ENCODE measurements around the gene AGFG1. TPM values are rescaled to one million over a fixed set of nuclear protein-coding genes. Genes with fewer than 3 reads are reported as not detected.

The AGFG1 gene
- total and polyA plus RNA-seq, 4 experiments from 2014 or later = 12.2 to 62.4 (median 46.1) TPM

GRCh38 chr2:227472265-227473121, 537 bp downstream of the AGFG1 start:
- peaks cover 30 to 51% (median 40%) of the 10 kb centered on the region in 4 donors for H3K4me1 Mint-ChIP-seq
- H3K9me3 Mint-ChIP-seq = no peaks in the 10 kb centered on the region
- DNase-seq = peak in 4 of 5 donors; percentile 26 to 55 (median 30)
- Histone ChIP-seq H3K36me3 (ENCODE audit: insufficient read depth, low read length) (no peaks in the 10 kb centered on the region), H3K9me3 (ENCODE audit: control insufficient read depth in 1 of 2, low read length in 2 of 2) (no peaks in the 10 kb centered on the region), H3K4me3 (ENCODE audit: low read length in 2 of 2) (peak overlapping the region in 1 of 2 donors; percentile 65), H3K27ac (ENCODE audit: low read depth, low read length) (peak overlapping the region; percentile 73), H3K4me1 (ENCODE audit: insufficient read depth, low read length) (peaks cover 50% of the 10 kb centered on the region), H3K27me3 (ENCODE audit: insufficient read depth, low read length) (no peaks in the 10 kb centered on the region)
- peak overlapping the region in 4 of 7 donors; percentile 29 to 97 (median 84) for H3K27ac Mint-ChIP-seq
- POLR2A ChIA-PET (ENCODE audit: partially characterized antibody) = interaction anchor here (0.9 to 1.2 kb wide), 2 partner anchors 8 to 34 kb away, joined by 3 to 4 read pairs; no protein-coding TSS in a partner anchor
- peaks cover 0 to 4% of the 10 kb centered on the region in 2 donors for H3K36me3 Mint-ChIP-seq
- H3K27me3 Mint-ChIP-seq = no peaks in the 10 kb centered on the region
- CTCF ChIA-PET (ENCODE audit: partially characterized antibody) = interaction anchor here (0.8 to 2.4 kb wide), 12 partner anchors 8 to 293 kb away, joined by 3 to 17 read pairs (median 4); no protein-coding TSS in a partner anchor
- peak overlapping the region; percentile 88 to 97 (median 93) for H3K4me3 Mint-ChIP-seq
- intact Hi-C loops (cut with micrococcal nuclease) = loop anchor here (2.0 to 10.0 kb wide), 4 partner anchors 14 to 638 kb away; partner anchors contain the start of gene RHBDD1

- Histone ChIP-seq H3K27ac (ENCODE audit: low read depth, low read length) (peak overlapping the region; percentile 73), H3K36me3 (ENCODE audit: insufficient read depth, low read length) (no peaks in the 10 kb centered on the region), H3K9me3 (ENCODE audit: control insufficient read depth in 1 of 2, low read length in 2 of 2) (no peaks in the 10 kb centered on the region), H3K27me3 (ENCODE audit: insufficient read depth, low read length) (no peaks in the 10 kb centered on the region), H3K4me1 (ENCODE audit: insufficient read depth, low read length) (peaks cover 49% of the 10 kb centered on the region), H3K4me3 (ENCODE audit: low read length in 2 of 2) (peak overlapping the region in 1 of 2 donors; percentile 65)
- no peak for DNase-seq
- H3K27ac Mint-ChIP-seq = peak overlapping the region; percentile 83 to 97 (median 89)
- peaks cover 0 to 4% of the 10 kb centered on the region in 2 donors for H3K36me3 Mint-ChIP-seq
- H3K4me3 Mint-ChIP-seq = peak overlapping the region; percentile 88 to 97 (median 93)
- H3K9me3 Mint-ChIP-seq = no peaks in the 10 kb centered on the region
- intact Hi-C loops (cut with micrococcal nuclease) = loop anchor here (2.0 to 10.0 kb wide), 4 partner anchors 14 to 638 kb away; partner anchors contain the start of gene RHBDD1
- peaks cover 26 to 46% (median 36%) of the 10 kb centered on the region in 4 donors for H3K4me1 Mint-ChIP-seq
- ChIA-PET POLR2A (ENCODE audit: partially characterized antibody) (interaction anchor here (0.9 to 1.2 kb wide), 2 partner anchors 9 to 33 kb away, joined by 3 to 4 read pairs; no protein-coding TSS in a partner anchor), CTCF (ENCODE audit: partially characterized antibody) (interaction anchor here (0.8 to 2.4 kb wide), 8 partner anchors 8 to 293 kb away, joined by 3 to 17 read pairs (median 4); no protein-coding TSS in a partner anchor)
- H3K27me3 Mint-ChIP-seq = no peaks in the 10 kb centered on the region
Observed at GRCh38 chr2:227473122-227473461, 1.1 kb downstream of the AGFG1 start.

- no peak overlapping the region for H3K4me3 ChIP-seq (ENCODE audit: low read length in 2 of 2)
- no peaks in the 10 kb centered on the region for H3K27me3 ChIP-seq (ENCODE audit: insufficient read depth, low read length)
- peak overlapping the region; percentile 9 for H3K27ac ChIP-seq (ENCODE audit: low read depth, low read length)
- peaks cover 30 to 52% (median 42%) of the 10 kb centered on the region in 4 donors for H3K4me1 Mint-ChIP-seq
- no peaks in the 10 kb centered on the region for H3K36me3 ChIP-seq (ENCODE audit: insufficient read depth, low read length)
- peak overlapping the region; percentile 88 to 97 (median 93) for H3K4me3 Mint-ChIP-seq
- H3K27me3 Mint-ChIP-seq = no peaks in the 10 kb centered on the region
- peak overlapping the region in 5 of 7 donors; percentile 32 to 89 (median 84) for H3K27ac Mint-ChIP-seq
- CTCF ChIA-PET (ENCODE audit: partially characterized antibody) = interaction anchor here (1.0 to 2.4 kb wide), 7 partner anchors 9 to 292 kb away, joined by 3 to 17 read pairs (median 5); no protein-coding TSS in a partner anchor
- H3K4me1 ChIP-seq (ENCODE audit: insufficient read depth, low read length) = peaks cover 56% of the 10 kb centered on the region
- H3K9me3 Mint-ChIP-seq = no peaks in the 10 kb centered on the region
- intact Hi-C loops (cut with micrococcal nuclease) = loop anchor here (2.0 to 10.0 kb wide), 4 partner anchors 15 to 639 kb away; partner anchors contain the start of gene RHBDD1
- no peaks in the 10 kb centered on the region for H3K9me3 ChIP-seq (ENCODE audit: control insufficient read depth in 1 of 2, low read length in 2 of 2)
- no peak for DNase-seq
- POLR2A ChIA-PET (ENCODE audit: partially characterized antibody) = no interaction called here
- peaks cover 0 to 4% of the 10 kb centered on the region in 2 donors for H3K36me3 Mint-ChIP-seq
Observed at GRCh38 chr2:227473806-227474205, 1.9 kb downstream of the AGFG1 start.

GRCh38 chr2:227474410-227474809, 2.5 kb downstream of the AGFG1 start:
- no peak overlapping the region for H3K4me3 ChIP-seq (ENCODE audit: low read length in 2 of 2)
- ChIA-PET POLR2A (ENCODE audit: partially characterized antibody) (no interaction called here), CTCF (ENCODE audit: partially characterized antibody) (interaction anchor here (1.1 to 2.4 kb wide), 8 partner anchors 8 to 292 kb away, joined by 3 to 17 read pairs (median 4); no protein-coding TSS in a partner anchor)
- H3K27ac ChIP-seq (ENCODE audit: low read depth, low read length) = no peak overlapping the region
- H3K4me1 Mint-ChIP-seq = peaks cover 33 to 58% (median 46%) of the 10 kb centered on the region in 4 donors
- peaks cover 60% of the 10 kb centered on the region for H3K4me1 ChIP-seq (ENCODE audit: insufficient read depth, low read length)
- H3K9me3 Mint-ChIP-seq = no peaks in the 10 kb centered on the region
- peak overlapping the region in 6 of 7 donors; percentile 10 to 89 (median 76) for H3K27ac Mint-ChIP-seq
- no peaks in the 10 kb centered on the region for H3K9me3 ChIP-seq (ENCODE audit: control insufficient read depth in 1 of 2, low read length in 2 of 2)
- peak overlapping the region; percentile 77 to 97 (median 92) for H3K4me3 Mint-ChIP-seq
- intact Hi-C loops (cut with micrococcal nuclease) = loop anchor here (10.0 kb wide), 2 partner anchors 180 to 640 kb away; partner anchors contain the start of gene RHBDD1
- H3K36me3 ChIP-seq (ENCODE audit: insufficient read depth, low read length) = no peaks in the 10 kb centered on the region
- no peaks in the 10 kb centered on the region for H3K27me3 ChIP-seq (ENCODE audit: insufficient read depth, low read length)
- H3K36me3 Mint-ChIP-seq = peaks cover 0 to 4% of the 10 kb centered on the region in 2 donors
- DNase-seq = no peak
- H3K27me3 Mint-ChIP-seq = no peaks in the 10 kb centered on the region

- CTCF ChIA-PET (ENCODE audit: partially characterized antibody) = interaction anchor here (1.2 to 1.3 kb wide), 2 partner anchors 9 to 13 kb away, joined by 3 to 4 read pairs; no protein-coding TSS in a partner anchor
- POLR2A ChIA-PET (ENCODE audit: partially characterized antibody) = no interaction called here
- H3K4me1 Mint-ChIP-seq = peaks cover 51 to 82% (median 66%) of the 10 kb centered on the region in 4 donors
- H3K9me3 Mint-ChIP-seq = no peaks in the 10 kb centered on the region
- H3K4me1 ChIP-seq (ENCODE audit: insufficient read depth, low read length) = peaks cover 83% of the 10 kb centered on the region
- no peak overlapping the region for H3K27ac ChIP-seq (ENCODE audit: low read depth, low read length)
- H3K27ac Mint-ChIP-seq = no peak overlapping the region
- no peak for DNase-seq
- H3K36me3 ChIP-seq (ENCODE audit: insufficient read depth, low read length) = no peaks in the 10 kb centered on the region
- H3K36me3 Mint-ChIP-seq = peaks cover 0 to 4% of the 10 kb centered on the region in 2 donors
- H3K9me3 ChIP-seq (ENCODE audit: control insufficient read depth in 1 of 2, low read length in 2 of 2) = no peaks in the 10 kb centered on the region
- intact Hi-C loops (cut with micrococcal nuclease) = loop anchor here (10.0 kb wide), 2 partner anchors 178 to 642 kb away; partner anchors contain the start of gene RHBDD1
- H3K27me3 ChIP-seq (ENCODE audit: insufficient read depth, low read length) = no peaks in the 10 kb centered on the region
- H3K4me3 ChIP-seq (ENCODE audit: low read length in 2 of 2) = no peak overlapping the region
- H3K4me3 Mint-ChIP-seq = no peak overlapping the region
- H3K27me3 Mint-ChIP-seq = no peaks in the 10 kb centered on the region
Observed at GRCh38 chr2:227477291-227477690, 5.3 kb downstream of the AGFG1 start.

- CTCF ChIA-PET (ENCODE audit: partially characterized antibody) = interaction anchor here (0.9 to 1.9 kb wide), 13 partner anchors 9 to 408 kb away, joined by 3 to 17 read pairs (median 4); partner anchors contain the start of gene AGFG1
- Mint-ChIP-seq H3K27ac (peak overlapping the region in 6 of 7 donors; percentile 1 to 75 (median 17)), H3K4me3 (peak overlapping the region in 6 of 8 donors; percentile 14 to 67 (median 43)), H3K27me3 (no peaks in the 10 kb centered on the region), H3K9me3 (no peaks in the 10 kb centered on the region), H3K36me3 (peaks cover 0 to 2% of the 10 kb centered on the region in 2 donors), H3K4me1 (peaks cover 52 to 87% (median 63%) of the 10 kb centered on the region in 4 donors)
- intact Hi-C loops (cut with micrococcal nuclease) = loop anchor here (1.0 to 10.0 kb wide), 4 partner anchors 175 to 645 kb away; partner anchors contain the start of gene RHBDD1
- H3K27me3 ChIP-seq (ENCODE audit: insufficient read depth, low read length) = no peaks in the 10 kb centered on the region
- H3K4me3 ChIP-seq (ENCODE audit: low read length in 2 of 2) = no peak overlapping the region
- peaks cover 80% of the 10 kb centered on the region for H3K4me1 ChIP-seq (ENCODE audit: insufficient read depth, low read length)
- no peak overlapping the region for H3K27ac ChIP-seq (ENCODE audit: low read depth, low read length)
- POLR2A ChIA-PET (ENCODE audit: partially characterized antibody) = interaction anchor here (0.6 to 1.4 kb wide), 2 partner anchors 9 to 242 kb away, joined by 4 read pairs; no protein-coding TSS in a partner anchor
- no peaks in the 10 kb centered on the region for H3K36me3 ChIP-seq (ENCODE audit: insufficient read depth, low read length)
- no peaks in the 10 kb centered on the region for H3K9me3 ChIP-seq (ENCODE audit: control insufficient read depth in 1 of 2, low read length in 2 of 2)
- DNase-seq = peak in 1 of 5 donors; percentile 16
Observed at GRCh38 chr2:227479865-227480475, 8.0 kb downstream of the AGFG1 start.
